GM20000 (cell line): Measurements from ENCODE around the gene DPCD.

ENCODE experiments used
- DNase-seq: peaks from one replicate; pipeline ENCODE4 v3.0.0; 2012; ENCODE audit warnings: low spot score
- TF ChIP-seq, protein P1 (sequence below): IDR thresholded peaks from 2 replicates; pipeline ENCODE4 v1.5.1; 2012; ENCODE audit warnings: mild to moderate bottlenecking, control low read depth; ENCODE audit errors: extremely low read depth, missing control alignments

Gene DPCD

DNA sequence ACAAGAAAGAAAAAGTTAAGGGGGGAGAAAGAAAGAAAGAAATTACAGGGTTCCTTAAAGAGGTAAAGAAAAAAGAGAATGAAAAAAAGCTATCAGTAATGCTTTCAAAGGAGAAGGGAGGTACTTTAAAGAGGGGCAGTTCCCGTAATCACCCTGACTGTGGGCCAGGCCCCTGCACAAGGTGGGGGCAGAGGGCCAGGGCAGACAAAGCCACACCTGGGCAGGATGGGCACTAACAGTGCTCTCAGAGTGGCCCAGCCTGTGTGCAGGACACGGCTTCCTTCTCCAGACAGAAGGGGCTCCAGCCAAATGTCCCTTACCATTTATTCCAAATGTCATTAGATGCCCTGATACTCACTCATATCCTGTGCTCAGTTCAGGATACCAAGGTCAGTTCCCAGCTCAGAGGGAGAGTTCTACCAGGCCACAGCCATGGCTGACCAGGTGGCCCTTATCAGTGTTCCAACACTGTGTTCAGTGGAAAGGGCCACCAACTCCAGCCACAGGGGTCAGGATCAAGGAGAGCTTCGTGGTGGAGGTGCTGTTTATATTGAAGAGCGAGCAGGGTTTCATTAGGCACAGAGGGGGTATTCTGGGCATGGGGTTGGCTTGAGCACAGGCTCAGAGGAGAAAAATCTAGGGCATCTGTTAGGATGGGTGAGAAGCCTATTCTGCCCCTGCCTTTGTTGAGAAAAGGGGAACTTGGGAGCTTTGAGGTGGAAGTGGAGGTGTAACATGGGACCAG lies 29.9 kb downstream of the DPCD start:
- TF ChIP-seq, protein P1, sequence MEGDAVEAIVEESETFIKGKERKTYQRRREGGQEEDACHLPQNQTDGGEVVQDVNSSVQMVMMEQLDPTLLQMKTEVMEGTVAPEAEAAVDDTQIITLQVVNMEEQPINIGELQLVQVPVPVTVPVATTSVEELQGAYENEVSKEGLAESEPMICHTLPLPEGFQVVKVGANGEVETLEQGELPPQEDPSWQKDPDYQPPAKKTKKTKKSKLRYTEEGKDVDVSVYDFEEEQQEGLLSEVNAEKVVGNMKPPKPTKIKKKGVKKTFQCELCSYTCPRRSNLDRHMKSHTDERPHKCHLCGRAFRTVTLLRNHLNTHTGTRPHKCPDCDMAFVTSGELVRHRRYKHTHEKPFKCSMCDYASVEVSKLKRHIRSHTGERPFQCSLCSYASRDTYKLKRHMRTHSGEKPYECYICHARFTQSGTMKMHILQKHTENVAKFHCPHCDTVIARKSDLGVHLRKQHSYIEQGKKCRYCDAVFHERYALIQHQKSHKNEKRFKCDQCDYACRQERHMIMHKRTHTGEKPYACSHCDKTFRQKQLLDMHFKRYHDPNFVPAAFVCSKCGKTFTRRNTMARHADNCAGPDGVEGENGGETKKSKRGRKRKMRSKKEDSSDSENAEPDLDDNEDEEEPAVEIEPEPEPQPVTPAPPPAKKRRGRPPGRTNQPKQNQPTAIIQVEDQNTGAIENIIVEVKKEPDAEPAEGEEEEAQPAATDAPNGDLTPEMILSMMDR = no peak
- DNase-seq = no peak

DNA sequence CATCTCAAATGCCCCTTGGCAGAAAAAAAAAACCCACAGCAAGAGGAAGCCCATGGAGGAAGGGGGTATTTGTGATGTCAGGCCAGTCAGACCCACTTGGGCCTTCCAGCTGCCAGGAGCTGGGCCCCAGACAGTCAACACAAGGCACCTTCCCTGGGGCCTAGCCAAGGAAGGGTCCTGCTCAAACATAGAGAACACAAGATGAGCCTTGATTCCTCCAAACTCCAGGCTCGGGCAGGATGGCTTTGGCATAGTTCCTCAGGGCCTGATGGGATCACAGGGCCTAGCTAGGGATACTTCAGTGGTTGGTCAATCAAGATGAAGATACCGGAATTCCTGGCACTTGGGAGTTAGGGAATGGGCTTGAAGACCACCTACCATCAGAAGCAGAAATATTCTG lies 30.8 kb downstream of the DPCD start:
- DNase-seq = no peak
- TF ChIP-seq, protein P1 = no peak

DNA sequence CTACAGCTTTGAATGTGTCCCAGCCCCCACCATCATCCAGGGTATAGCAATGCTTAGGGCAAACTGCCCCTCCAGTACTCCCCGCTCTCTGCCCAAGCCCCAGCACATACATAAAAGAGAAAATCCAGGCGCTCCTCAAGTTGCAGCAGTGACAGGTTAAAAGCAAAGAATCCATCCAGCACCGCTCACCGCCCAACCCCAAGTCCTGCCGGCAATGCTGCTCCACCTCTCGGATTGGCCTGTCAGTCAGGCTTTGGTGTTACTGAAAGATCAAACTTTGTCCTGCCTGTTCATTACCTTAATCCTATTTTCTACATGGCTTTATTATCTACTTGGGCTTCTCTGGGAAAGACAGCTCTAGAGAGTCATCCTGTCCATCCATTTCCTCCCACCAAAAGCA lies 31.9 kb downstream of the DPCD start:
- TF ChIP-seq, protein P1 = no peak
- DNase-seq = no peak

- TF ChIP-seq, protein P1 = no peak
- DNase-seq = no peak
Observed at GRCh38 chr10:101623528-101623927, 35.4 kb downstream of the DPCD start.

GRCh38 chr10:101624526-101625102 lies 36.5 kb downstream of the DPCD start:
- no peak for DNase-seq

GRCh38 chr10:101625821-101626412 lies 37.8 kb downstream of the DPCD start:
- no peak for DNase-seq
- TF ChIP-seq, protein P1 = no peak

More at GRCh38 chr10:101624526-101625102, 36.5 kb downstream of the DPCD start:
- TF ChIP-seq, protein P1 = no peak
